Thyroid gland (tissue), 4 donors: ENCODE data around the gene GAS5. TPM values are rescaled to one million over a fixed set of nuclear protein-coding genes. Genes with fewer than 3 reads are reported as not detected.

ENCODE experiments used
- DNase-seq, 2 donors: peaks; one replicate each; pipeline ENCODE4 v3.0.0-alpha.2; 2019
- H3K27ac ChIP-seq, 3 donors: fragments of 200-600 bp; sonication (generic); 1 replicate in 2 of 3; 2 replicates in 1 of 3; pipeline ENCODE4 v1.5.1; 2016 to 2019; ENCODE audit warnings: mild to moderate bottlenecking in 1 of 3, moderate library complexity in 1 of 3
- H3K27me3 ChIP-seq: fragments of 200-600 bp; sonication (generic); one replicate; pipeline ENCODE4 v1.5.1; 2019
- H3K36me3 ChIP-seq, 2 donors: fragments of 200-600 bp; sonication (generic); one replicate each; pipeline ENCODE4 v1.5.1; 2016 to 2019
- H3K4me1 ChIP-seq, 2 donors: fragments of 200-600 bp; sonication (generic); one replicate each; pipeline ENCODE4 v1.5.1; 2017 to 2019
- H3K4me3 ChIP-seq, 3 donors: fragments of 200-600 bp; sonication (generic); replicated peaks in 1 of 3; 1 replicate in 2 of 3; 2 replicates in 1 of 3; pipeline ENCODE4 v1.5.1; 2016; ENCODE audit warnings: mild to moderate bottlenecking in 1 of 3
- H3K9me3 ChIP-seq: fragments of 200-600 bp; sonication (generic); one replicate; pipeline ENCODE4 v1.5.1; 2017
- CTCF ChIP-seq, 6 experiments: fragments of 200-600 bp in 3 of 6; fragments of 450-650 bp in 3 of 6; sonication (generic) in 3 of 6; IDR thresholded peaks; one replicate each; pipeline ENCODE4 v1.5.1; 2016 to 2019; ENCODE audit warnings: antibody characterized with exemption in 6 of 6, mild to moderate bottlenecking in 2 of 6, inconsistent platforms in 1 of 6, moderate library complexity in 1 of 6
- POLR2A ChIP-seq, 2 donors: fragments of 450-650 bp; IDR thresholded peaks; one replicate each; pipeline ENCODE4 v1.6.1; 2017; ENCODE audit warnings: antibody characterized with exemption in 2 of 2, mild to moderate bottlenecking in 2 of 2, moderate library complexity in 1 of 2
- WGBS, 2 donors: methylation state at CpG; one replicate each; pipeline ENCODE4 v1.1.5; 2017; 5-methylcytosine and 5-hydroxymethylcytosine counted together
- intact Hi-C: fragments of 100-400 bp; cut with DNase I; formaldehyde crosslinking; loops from one replicate; pipeline ENCODE4 v1.15.1; 2023
- total RNA-seq, 4 donors: library from RNA; depleted of rRNA; stranded (reverse); fragments of >200 nt; gene quantifications; one replicate each; pipeline ENCODE4 v1.2.3, GENCODE V29; 2016

The GAS5 gene
- total RNA-seq, 4 donors from 2014 or later, result 162 to 625 (median 223) TPM

DNA sequence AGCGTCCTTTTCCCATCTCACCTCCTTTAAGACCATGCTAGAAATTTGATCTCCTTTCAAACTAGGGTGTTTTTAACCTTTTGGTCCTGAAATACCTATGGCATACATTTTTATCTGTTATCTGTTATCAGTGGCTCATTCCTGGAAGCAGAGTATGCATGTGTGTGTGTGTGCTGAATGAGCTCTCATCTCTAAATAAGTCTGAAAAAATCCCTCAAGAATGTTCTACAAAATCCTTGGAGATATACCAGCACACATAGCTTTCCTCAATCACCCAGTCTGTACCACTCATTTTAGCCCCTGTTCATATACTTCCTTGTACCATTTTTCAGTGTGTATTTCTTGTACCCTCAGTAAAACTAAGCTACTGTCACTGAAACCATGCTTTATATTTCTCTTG, 49.3 kb downstream of the GAS5 start:
- intact Hi-C loops, result no loop called here
- WGBS, 2 donors, result 92% methylated on average over 1 of the region's 1 CpG
- TF ChIP-seq CTCF (IDR thresholded peaks at IDR 0.05), result no peak
- no peak for TF ChIP-seq POLR2A (IDR thresholded peaks at IDR 0.05)

More for the DNA sequence above, 49.3 kb downstream of the GAS5 start:
- Histone ChIP-seq H3K4me3 (no peak overlapping the region), H3K27me3 (no peaks in the 10 kb centered on the region), H3K4me1 (peaks cover 1 to 4% of the 10 kb centered on the region in 2 donors), H3K36me3 (no peaks in the 10 kb centered on the region), H3K9me3 (no peaks in the 10 kb centered on the region), H3K27ac (no peak overlapping the region)
- DNase-seq, result no peak

Other genes starting within 250 kb of the GAS5 start
- gene TEX50, start 232.7 kb downstream of the GAS5 start, total RNA-seq, result not detected
- 1 to 10 TPM in 2 of 4 donors, under 1 TPM in 2; 0.27 to 2.3 (median 0.94) TPM for gene ANKRD45, start 198.1 kb downstream of the GAS5 start, total RNA-seq
- 10 to 100 TPM; 23.2 to 36.4 (median 28.1) TPM for gene KLHL20, start 153.0 kb downstream of the GAS5 start, total RNA-seq
- gene DARS2, start 43.3 kb downstream of the GAS5 start, total RNA-seq, result 10 to 100 TPM; 14.9 to 26.9 (median 20.7) TPM
- 1 to 10 TPM; 4.4 to 8.1 (median 5.3) TPM for gene CENPL, start 43.1 kb downstream of the GAS5 start, total RNA-seq
- 10 to 100 TPM; 14.6 to 24.4 (median 17.3) TPM for gene ZBTB37, start 391 bp upstream of the GAS5 start, total RNA-seq
- not detected for gene SERPINC1, start 49.3 kb upstream of the GAS5 start, total RNA-seq
- gene RC3H1, start 154.4 kb upstream of the GAS5 start, total RNA-seq, result 10 to 100 TPM; 30.4 to 55.1 (median 41.4) TPM